ACHN (cell line): Measurements from ENCODE around the gene WDHD1.

ENCODE experiments used
- DNase-seq: peaks from one replicate; pipeline ENCODE4 v3.0.0-alpha.2; 2015
- in situ Hi-C: cut with HindIII; loops from 2 replicates; pipeline ENCODE4 v1.10.0; 2017; ENCODE audit warnings: low sequenced_read_pairs, low pct_ligation_motif_present, low pct_unique_long_range_greater_than_20kb

Gene WDHD1

GRCh38 chr14:54893151-54893760 lies 133.6 kb downstream of the WDHD1 start:
- in situ Hi-C loops: no loop called here
- peak; percentile 55 for DNase-seq

GRCh38 chr14:54891471-54892245 lies 135.2 kb downstream of the WDHD1 start:
- in situ Hi-C loops: no loop called here
- no peak for DNase-seq

- in situ Hi-C loops: no loop called here
- DNase-seq: no peak
Measured at GRCh38 chr14:54890788-54891187, 136.1 kb downstream of the WDHD1 start.

GRCh38 chr14:54889919-54890318 lies 137.0 kb downstream of the WDHD1 start:
- DNase-seq: no peak
- in situ Hi-C loops: no loop called here
